ENCODE data around the gene CMSS1. TPM values are rescaled to one million over a fixed set of nuclear protein-coding genes. Genes with fewer than 3 reads are reported as not detected.

Gene CMSS1
- total RNA-seq, 1 experiment from 2014 or later: 64.1 TPM

DNA sequence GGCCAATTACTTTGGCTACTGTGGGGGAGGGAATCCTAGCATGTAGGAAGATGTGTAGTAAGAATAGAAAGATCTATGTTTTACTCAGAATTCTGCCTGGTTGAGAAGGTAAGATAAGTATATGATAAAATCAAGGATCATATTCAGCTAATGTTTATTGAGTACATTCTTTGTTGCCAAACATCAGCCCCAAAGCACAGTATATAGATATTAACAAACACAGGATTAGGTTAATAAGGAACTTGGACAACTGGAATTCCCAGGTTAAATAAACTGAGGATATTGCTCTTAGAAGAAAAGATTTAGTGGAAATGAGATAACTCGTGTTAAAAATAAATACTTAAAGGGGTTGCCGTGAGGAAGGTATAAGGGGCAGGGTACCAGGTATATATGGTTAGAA, 167.0 kb downstream of the CMSS1 start:
- Histone ChIP-seq H3K79me2 (ENCODE audit: insufficient read depth, low read length) (no peaks in the 10 kb centered on the region), H3K4me2 (ENCODE audit: low read length) (no peak overlapping the region), H3K27me3 (ENCODE audit: insufficient read depth, low read length) (no peaks in the 10 kb centered on the region), H3K9me3 (ENCODE audit: control insufficient read depth in 1 of 2, insufficient read depth in 1 of 2, low read depth in 1 of 2, low read length in 2 of 2) (no peaks in the 10 kb centered on the region), H3K27ac (ENCODE audit: low read depth, low read length) (no peak overlapping the region), H2AFZ (ENCODE audit: low read depth, low read length, poor library complexity, severe bottlenecking) (no peak overlapping the region), H3K4me1 (ENCODE audit: control insufficient read depth in 1 of 2, insufficient read depth in 2 of 2, low read length in 2 of 2) (no peaks in the 10 kb centered on the region; a peak in 1 of 4 replicates), H4K20me1 (ENCODE audit: insufficient read depth) (peaks cover 5% of the 10 kb centered on the region; the same call in 1 of the 2 replicates), H3K9me2 (ENCODE audit: insufficient read depth) (no peaks in the 10 kb centered on the region), H3K36me3 (ENCODE audit: control insufficient read depth in 1 of 2, insufficient read depth in 2 of 2, low read length in 2 of 2) (no peaks in the 10 kb centered on the region), H3K9ac (ENCODE audit: low read length) (no peak overlapping the region), H3K4me3 (replicated peaks in 1 of 2; ENCODE audit: low read depth in 1 of 2, low read length in 2 of 2) (no peak overlapping the region)
- RAD21 ChIA-PET (ENCODE audit: low non-redundant PET in 1 of 2, low total read pairs in 2 of 2, uncharacterized antibody in 2 of 2, unreplicated experiment in 2 of 2): no interaction called here
- no TSS peak for BruUV-seq (replicated peaks)
- TF ChIP-seq, protein P1, sequence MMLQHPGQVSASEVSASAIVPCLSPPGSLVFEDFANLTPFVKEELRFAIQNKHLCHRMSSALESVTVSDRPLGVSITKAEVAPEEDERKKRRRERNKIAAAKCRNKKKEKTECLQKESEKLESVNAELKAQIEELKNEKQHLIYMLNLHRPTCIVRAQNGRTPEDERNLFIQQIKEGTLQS (IDR thresholded peaks at IDR 0.05): no peak
- TF ChIP-seq EZH2 (IDR thresholded peaks at IDR 0.05) (no peak), ELF1 (IDR thresholded peaks at IDR 0.05; ENCODE audit: borderline replicate concordance, low read depth) (no peak), EGR1 (IDR thresholded peaks at IDR 0.05; ENCODE audit: low read depth) (no peak), EZH2phosphoT487 (IDR thresholded peaks at IDR 0.05; ENCODE audit: borderline replicate concordance) (no peak), FOSL1 (IDR thresholded peaks at IDR 0.05; ENCODE audit: low read depth) (no peak), POLR2AphosphoS5 (IDR thresholded peaks at IDR 0.05; ENCODE audit: low read depth, low read length) (no peak), ZFX (IDR thresholded peaks at IDR 0.05) (no peak), SIN3A (IDR thresholded peaks at IDR 0.05; ENCODE audit: low read depth) (no peak), ZNF274 (IDR thresholded peaks at IDR 0.05; ENCODE audit: low read depth, low read length) (no peak), CBX3 (IDR thresholded peaks at IDR 0.05; ENCODE audit: low read depth) (no peak), POLR2A (IDR thresholded peaks at IDR 0.05; ENCODE audit: borderline replicate concordance, extremely low read depth, insufficient read depth, insufficient read length) (no peak), YY1 (IDR thresholded peaks at IDR 0.05; ENCODE audit: extremely low read depth, insufficient replicate concordance, low read depth, low read length) (no peak), SP1 (IDR thresholded peaks at IDR 0.05; ENCODE audit: low read depth) (no peak), JUND (IDR thresholded peaks at IDR 0.05) (no peak), CEBPB (IDR thresholded peaks at IDR 0.05; ENCODE audit: low read depth) (no peak)
- TF ChIP-seq, protein P2, sequence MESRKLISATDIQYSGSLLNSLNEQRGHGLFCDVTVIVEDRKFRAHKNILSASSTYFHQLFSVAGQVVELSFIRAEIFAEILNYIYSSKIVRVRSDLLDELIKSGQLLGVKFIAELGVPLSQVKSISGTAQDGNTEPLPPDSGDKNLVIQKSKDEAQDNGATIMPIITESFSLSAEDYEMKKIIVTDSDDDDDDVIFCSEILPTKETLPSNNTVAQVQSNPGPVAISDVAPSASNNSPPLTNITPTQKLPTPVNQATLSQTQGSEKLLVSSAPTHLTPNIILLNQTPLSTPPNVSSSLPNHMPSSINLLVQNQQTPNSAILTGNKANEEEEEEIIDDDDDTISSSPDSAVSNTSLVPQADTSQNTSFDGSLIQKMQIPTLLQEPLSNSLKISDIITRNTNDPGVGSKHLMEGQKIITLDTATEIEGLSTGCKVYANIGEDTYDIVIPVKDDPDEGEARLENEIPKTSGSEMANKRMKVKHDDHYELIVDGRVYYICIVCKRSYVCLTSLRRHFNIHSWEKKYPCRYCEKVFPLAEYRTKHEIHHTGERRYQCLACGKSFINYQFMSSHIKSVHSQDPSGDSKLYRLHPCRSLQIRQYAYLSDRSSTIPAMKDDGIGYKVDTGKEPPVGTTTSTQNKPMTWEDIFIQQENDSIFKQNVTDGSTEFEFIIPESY (IDR thresholded peaks at IDR 0.05; ENCODE audit: extremely low read depth, insufficient replicate concordance, low read length): no peak
- TF ChIP-seq, protein P3, sequence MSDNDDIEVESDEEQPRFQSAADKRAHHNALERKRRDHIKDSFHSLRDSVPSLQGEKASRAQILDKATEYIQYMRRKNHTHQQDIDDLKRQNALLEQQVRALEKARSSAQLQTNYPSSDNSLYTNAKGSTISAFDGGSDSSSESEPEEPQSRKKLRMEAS (IDR thresholded peaks at IDR 0.05): no peak
- CTCF ChIA-PET: no interaction called here
- intact Hi-C loops (cut with micrococcal nuclease): no loop called here
- ATAC-seq (no peak), DNase-seq (ENCODE audit: low read depth, low spot score) (no peak)
- POLR2A ChIA-PET: no interaction called here
